Dedifferentiated amniotic fluid mesenchymal stem cell (primary cell): ENCODE data around the gene SMURF1.

Experiments used
- DNase-seq: peaks from one replicate; pipeline ENCODE4 v3.0.0-alpha.2; 2016; ENCODE audit errors: extremely low spot score

Gene SMURF1

GRCh38 chr7:99029466-99030435 is 114.2 kb downstream of the SMURF1 start:
- DNase-seq: no peak

GRCh38 chr7:99028261-99028973 is 115.5 kb downstream of the SMURF1 start:
- DNase-seq: no peak

GRCh38 chr7:99027841-99028240 is 116.1 kb downstream of the SMURF1 start:
- DNase-seq: no peak

GRCh38 chr7:99027241-99027640 is 116.7 kb downstream of the SMURF1 start:
- DNase-seq: no peak

GRCh38 chr7:99024066-99024465 is 119.8 kb downstream of the SMURF1 start:
- no peak for DNase-seq

- DNase-seq: no peak
Observed at GRCh38 chr7:99021941-99022560, 121.9 kb downstream of the SMURF1 start.

GRCh38 chr7:99020413-99020715 is 123.5 kb downstream of the SMURF1 start:
- no peak for DNase-seq

- DNase-seq: no peak
Observed at GRCh38 chr7:99019523-99020412, 124.1 kb downstream of the SMURF1 start.

- no peak for DNase-seq
Observed at GRCh38 chr7:99016196-99016595, 127.7 kb downstream of the SMURF1 start.

GRCh38 chr7:99014113-99014985 is 129.6 kb downstream of the SMURF1 start:
- DNase-seq: no peak

GRCh38 chr7:99013266-99014112 is 130.4 kb downstream of the SMURF1 start:
- DNase-seq: no peak

- no peak for DNase-seq
Observed at GRCh38 chr7:99012722-99013121, 131.2 kb downstream of the SMURF1 start.

GRCh38 chr7:99011706-99012404 is 132.1 kb downstream of the SMURF1 start:
- DNase-seq: no peak

GRCh38 chr7:99011341-99011705 is 132.6 kb downstream of the SMURF1 start:
- no peak for DNase-seq

GRCh38 chr7:99010281-99010680 is 133.6 kb downstream of the SMURF1 start:
- no peak for DNase-seq

GRCh38 chr7:99008921-99009530 is 134.9 kb downstream of the SMURF1 start:
- no peak for DNase-seq

- DNase-seq: no peak
Observed at GRCh38 chr7:99008181-99008631, 135.7 kb downstream of the SMURF1 start.

- DNase-seq: no peak
Observed at GRCh38 chr7:99006739-99007424, 137.0 kb downstream of the SMURF1 start.
